Inflammatory macrophage treated with lipopolysaccharide for 1 hour (primary cell): ENCODE data around the gene SRGN.

Experiments used
- DNase-seq, 2 donors: peaks; one replicate each; pipeline ENCODE4 v3.0.0-alpha.2; 2020 to 2022

The SRGN gene

DNA sequence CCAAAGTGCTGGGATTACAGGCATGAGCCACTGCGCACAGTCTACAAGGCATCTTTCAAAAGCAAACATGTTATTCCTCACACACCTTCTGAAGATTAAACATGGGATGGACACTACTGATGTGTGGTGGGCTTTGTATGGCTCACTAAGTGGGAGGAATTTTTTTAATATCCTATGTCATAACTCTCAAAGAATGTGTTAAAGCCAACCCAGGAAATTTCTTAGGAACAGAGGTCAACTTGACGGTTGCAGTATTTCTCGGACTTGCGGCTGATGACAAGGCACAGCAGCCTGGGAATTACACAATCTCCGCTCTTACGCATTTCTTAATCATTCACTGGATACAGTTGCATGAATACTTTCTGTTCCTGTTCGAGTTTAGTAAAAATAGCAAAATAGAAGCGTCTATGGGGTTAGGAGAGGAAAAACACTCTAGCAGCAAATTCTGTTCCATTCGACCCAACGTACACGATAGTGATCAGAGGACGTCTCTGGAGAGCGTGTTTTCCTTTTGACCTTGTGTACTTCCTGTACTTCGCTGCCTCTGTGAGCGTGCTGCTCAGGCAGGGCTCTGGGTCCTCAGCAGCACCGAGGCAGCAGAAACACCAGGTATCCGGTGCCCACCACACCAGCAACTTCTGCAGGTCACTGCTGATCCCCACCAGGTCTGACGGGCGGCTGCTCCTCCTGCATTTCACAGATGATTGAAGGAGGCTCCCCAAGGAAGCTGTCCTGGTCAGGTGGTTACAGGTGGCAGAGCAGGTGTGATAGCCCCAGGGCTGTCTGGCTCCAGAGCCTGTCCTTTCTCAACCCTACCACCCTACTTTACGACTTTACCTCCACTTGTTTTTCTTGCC lies 26.4 kb upstream of the SRGN start:
- peak; percentile 99 for DNase-seq

DNA sequence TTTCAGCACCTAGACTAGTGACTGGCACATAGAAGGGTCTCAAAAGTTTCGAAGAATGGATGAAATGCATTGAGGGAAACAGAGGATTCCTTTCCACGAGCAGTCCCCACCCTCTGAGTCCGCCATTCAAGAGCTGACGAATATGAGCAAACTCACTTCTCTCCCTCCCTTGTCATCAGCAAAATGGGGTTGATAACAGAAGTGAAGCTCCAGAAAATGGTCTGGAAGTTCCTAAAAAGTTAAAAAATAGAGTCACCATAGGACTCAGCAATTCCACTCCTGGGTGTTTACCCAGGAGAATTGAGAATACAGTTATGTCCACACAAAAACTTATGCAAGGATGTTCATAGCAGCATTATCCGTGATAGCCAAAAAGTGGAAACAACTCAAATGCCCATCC lies 25.0 kb upstream of the SRGN start:
- no peak for DNase-seq

DNA sequence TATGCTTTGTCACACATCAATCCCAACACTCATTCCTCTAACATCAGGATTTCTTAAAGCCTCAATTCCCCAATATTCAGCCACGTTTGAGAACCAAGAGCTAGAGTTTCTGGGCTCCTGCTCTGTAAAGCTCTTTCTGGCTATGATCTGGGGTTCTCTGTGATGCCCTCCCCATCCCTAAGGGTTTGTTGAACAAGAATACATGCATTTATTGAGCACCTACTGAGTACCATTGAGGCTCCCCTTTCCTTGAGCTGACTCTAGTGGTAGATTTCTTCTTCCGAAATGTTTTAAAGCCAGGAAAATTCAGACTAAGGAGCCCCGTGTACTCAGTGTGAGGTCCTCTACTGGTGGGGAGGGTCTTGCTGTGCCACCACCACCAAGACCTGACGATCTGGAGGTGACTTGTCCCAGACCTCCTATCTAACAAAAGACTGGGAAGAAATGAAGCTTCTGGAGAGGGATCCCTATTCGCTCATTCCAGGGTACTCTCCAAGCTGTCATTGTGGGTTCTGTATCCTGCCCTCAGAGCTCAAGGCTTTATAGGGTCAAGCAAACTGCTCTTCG lies 23.1 kb upstream of the SRGN start:
- DNase-seq, result peak in 1 of 2 donors; percentile 25

DNA sequence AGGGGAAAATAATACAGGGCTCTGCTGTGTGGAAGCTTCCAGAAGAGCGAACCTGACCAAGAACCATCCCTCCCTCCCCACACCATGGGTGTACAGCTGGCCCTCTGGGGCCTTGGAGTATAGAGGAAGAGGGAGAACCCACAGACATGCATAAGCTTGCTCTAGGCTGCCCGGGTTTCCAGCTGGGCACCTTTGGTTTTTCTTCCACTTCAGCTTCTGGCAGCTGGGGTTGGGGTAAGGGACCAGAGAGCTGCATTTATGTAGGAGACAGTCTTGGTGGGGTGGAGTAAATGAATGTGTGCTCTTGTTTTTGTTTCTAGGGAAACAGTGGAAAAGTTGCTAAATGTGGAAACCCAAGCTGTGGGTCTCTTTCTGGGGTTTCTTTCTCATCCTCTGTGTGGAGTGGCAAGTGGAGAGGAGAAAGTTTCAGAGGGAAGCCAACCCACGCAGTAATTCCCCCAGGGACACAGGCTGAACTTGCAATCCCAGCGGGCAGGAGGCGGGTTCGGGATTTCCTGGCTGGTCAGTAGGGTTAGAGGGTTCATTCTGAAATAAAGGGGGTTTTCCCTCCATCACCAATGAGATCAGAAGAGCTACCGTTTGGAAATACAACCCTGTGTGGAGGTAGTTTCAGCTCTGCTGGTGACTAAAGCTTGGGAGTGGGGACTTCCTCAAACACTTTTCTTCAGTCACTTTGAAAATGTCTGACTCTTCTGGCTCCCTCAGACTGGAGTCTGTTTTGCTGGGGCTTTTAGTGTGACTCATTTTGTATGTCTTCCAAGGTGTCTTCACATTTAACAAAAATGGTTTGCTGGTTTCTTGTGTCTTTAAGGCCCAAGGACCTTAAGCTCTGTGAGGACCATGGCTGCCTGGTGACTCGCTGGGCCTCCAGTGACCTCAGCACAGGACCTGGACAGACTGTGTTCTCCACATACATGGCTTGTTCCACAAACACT lies 22.2 kb upstream of the SRGN start:
- DNase-seq, result peak; percentile 97 to 100

DNA sequence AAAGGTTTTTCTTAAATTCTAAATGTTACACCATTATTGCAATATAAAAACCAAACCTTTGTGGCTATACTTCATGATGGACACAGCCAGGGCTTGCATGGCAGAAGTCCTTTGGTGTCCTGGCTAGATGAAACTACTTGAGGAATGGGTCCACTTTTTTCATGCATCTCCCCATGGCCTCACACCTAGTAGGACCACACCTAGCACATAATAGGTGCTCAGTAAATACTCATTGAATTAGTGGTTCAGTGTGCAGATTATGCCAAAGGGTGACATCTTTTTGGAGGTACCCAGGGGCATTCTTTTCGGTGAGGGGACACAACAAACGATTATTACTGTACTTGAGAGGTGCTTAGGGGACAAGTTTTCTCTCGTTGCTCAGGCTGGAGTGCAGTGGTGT lies 20.7 kb upstream of the SRGN start:
- DNase-seq, result no peak

DNA sequence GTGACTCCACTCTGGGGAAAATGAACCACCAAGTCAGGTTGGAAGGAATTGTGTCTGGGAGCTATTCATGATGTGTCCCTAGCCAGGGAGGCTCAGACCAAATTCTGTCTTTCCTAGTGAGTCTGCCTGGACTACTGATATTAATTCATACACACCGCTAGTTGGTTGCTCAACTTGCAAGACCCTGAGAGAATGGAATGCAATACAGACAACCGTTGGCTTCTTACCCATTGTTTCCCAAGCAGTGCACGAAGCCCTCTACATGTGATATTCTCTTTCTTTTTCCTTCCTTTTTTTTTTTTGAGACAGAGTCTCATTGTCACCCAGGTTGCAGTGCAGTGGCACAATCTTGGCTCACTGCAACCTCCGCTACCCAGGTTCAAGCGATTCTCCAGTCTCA lies 19.4 kb upstream of the SRGN start:
- no peak for DNase-seq

DNA sequence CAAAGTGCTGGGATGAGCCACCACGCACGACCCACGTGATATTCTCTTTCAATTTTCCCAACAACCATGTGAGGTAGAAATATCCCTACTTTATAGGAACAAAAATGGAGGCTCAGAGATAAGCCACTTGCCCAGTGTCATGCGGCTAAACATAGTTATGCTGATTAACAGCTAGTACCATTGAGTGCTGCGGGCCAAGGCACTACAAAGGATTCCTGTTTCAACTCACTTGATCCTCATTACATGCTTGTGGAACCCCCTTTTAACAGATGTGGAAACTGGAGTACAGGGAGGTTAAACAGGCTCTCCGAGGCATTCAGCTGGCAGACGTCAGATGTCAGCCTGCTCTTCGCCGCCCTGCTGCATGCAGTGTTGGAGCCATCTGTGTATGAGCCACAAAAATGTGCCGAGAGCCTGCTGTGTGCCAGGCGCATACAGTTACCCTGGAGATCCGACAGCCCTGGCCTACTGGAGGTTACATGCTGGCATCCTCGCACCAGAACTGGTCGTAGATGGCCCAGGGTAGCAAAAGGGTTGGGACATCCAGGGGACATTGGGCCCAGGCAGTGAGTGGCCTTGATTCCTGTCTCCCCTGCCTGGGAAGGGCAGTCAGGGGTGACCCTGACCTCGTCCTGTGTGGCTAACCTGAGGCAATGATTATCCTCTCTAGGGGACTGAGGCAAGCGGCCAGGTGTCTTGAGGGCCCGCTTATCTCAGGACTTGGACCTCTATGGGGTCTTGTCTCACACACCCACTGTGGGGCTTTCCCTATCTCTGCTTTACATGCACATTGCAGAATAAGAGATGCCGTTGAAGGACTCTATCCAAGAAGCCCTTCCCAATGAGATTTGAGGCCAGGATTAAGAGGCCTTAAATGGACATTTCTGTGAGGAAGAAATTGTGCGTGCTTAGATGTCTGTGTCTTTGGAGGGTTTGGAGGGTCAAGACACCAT lies 18.5 kb upstream of the SRGN start:
- DNase-seq, result no peak

DNA sequence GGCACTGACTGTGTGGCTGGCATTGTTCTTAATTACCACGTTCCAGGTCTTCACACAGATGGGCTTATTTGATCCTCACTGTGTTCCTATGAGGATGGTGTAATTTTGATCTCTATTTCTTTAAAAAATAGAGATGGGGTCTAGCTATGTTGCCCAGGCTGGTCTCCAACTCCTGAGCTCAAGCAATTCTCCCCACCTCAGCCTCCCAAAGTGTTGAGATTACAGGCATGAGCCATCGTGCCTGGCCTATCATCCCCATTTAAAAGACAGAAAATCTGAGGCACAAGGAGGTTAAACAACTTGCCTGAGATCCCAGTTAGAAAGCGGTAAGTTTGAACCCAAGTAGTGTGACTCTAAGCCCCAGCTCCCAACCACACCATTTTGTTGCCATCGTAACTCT lies 17.0 kb upstream of the SRGN start:
- DNase-seq, result no peak

DNA sequence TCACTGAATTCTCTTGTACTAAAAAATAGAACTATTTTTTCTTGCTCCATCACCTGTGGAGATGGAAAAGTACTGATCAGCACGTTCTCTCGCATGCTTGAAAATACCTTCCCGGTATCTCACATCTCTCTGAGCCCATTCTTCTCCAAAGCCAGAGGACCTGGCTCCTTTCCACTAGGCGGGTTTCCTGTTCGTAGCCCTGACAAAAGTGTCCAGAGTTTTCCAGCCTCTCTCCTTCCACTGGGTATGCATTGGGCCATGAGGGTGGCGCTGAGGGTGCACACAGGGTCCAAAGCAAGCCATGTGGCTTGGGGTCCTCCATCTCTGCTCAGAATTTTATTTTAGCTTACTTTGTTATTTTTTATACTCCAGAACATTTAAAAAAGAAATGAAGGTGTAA lies 16.3 kb upstream of the SRGN start:
- no peak for DNase-seq

DNA sequence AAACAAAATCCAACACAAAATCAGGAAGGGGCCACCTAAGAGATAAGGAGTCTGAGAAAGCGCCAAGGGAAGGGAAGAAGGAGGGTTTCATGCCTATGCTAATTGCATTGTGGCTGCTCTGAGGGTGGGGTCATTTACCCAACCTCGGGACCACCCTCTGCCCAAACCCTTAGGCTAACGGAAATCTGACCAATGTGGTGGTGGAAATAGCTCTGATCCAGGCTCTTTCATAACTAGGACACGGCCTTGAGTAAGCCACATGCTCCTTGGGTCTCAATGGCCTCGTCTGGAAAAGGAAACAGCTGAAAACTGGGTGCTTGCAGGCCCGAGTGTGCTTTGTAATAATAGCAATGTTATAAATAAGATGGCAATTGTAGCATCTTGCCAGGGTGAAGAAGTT lies 14.9 kb upstream of the SRGN start:
- peak in 1 of 2 donors; percentile 42 for DNase-seq

DNA sequence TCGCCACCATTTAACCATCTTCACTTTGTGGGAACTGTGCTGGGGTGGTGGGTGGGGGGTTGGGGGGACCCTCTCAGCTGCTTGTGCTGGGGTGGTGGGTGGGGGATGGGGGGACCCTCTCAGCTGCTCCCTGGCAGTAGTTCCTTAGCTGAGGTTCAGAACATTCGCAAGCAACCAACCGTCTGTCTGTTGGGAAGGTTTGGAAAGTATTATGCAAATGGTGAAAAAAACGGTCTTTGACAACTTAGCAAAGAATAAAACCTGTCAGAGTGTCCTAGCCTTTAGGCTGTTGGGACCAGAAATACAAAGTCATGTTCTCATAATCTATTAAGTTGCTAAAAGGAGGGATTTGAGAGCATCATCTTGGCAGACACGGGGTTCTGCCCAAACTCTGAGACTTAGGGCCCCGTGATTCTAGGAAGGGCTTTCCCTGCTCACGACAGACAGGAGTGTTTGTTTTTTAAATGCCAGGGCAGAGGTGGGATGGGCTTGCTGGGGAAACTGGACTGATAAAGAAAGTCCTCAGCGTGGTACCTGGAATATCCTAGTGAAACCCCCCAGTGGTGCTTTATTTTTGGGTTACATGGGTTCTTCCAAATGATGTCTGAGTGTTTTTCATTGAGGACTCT lies 14.1 kb upstream of the SRGN start:
- DNase-seq, result peak in 1 of 2 donors; percentile 77

DNA sequence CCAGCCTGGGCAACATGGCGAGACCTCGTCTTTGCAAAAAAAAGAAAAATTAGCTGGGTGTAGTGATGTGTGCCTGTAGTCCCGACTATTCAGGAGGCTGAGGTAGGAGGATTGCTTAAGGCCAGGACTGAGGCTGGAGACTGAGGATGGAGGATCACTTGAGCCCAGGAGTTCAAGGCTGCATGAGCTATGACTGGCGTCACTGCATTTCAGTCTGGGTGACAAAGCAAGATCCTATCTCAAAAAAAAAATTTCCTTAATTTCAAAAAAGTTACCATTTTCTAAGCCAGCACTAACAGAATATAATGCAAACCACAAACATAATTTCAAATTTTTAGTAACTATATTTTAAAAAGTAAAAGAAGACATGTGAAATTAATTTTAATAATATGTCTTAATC lies 13.4 kb upstream of the SRGN start:
- no peak for DNase-seq

DNA sequence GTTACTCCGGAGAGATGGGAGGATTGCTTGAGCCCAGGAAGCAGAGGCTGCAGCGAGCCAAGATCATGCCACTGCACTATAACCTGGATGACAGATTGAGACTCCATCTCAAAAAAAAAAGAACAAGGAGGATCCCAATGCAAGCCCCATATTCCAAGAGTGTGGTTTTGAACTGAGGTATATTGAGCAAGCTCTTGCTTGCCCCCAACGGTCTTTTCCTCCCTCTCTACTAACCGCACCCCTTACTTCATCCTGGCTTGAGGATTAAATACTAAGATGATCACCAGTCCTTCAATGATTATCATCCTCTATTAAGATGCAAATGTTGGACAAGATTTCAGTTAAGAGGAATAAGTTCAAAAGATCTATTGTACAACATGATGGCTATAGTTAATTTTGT lies 12.5 kb upstream of the SRGN start:
- DNase-seq, result no peak

DNA sequence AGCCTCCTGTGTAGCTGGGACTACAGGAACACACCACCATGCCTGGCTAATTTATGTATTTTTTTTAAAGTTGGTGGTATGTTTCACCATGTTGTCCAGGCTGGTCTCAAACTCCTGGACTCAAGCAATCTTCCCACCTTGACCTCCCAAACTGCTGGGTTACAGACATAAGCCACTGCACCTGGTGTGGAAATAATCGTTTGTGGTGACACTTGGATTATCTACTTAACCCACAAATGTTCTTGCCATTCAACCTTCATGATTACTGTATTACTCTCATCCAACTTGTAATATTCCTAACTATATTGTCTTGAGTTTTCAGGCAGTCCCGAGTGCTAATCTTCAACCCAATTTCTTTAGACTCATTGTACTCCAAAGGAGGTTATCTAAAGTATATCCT lies 9.6 kb upstream of the SRGN start:
- no peak for DNase-seq

DNA sequence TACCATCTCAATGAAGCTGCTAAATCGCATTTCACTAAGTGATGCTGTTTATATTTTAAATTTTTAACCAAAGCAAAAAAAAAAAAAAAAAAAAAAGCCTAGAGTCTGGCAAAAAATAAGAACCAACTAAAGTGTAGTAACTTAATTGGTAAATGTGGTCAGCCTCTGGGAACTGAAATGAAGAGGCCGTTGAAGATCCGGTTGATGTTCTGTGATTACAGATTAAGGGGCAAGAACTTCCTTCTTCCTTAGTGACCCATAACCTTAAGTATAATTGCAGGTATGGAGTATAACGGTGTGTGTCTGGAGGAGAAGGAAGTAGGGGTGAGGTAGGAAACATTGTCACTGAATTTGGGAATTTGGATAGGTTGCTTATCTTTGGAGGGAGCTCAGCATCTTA lies 7.7 kb upstream of the SRGN start:
- no peak for DNase-seq

DNA sequence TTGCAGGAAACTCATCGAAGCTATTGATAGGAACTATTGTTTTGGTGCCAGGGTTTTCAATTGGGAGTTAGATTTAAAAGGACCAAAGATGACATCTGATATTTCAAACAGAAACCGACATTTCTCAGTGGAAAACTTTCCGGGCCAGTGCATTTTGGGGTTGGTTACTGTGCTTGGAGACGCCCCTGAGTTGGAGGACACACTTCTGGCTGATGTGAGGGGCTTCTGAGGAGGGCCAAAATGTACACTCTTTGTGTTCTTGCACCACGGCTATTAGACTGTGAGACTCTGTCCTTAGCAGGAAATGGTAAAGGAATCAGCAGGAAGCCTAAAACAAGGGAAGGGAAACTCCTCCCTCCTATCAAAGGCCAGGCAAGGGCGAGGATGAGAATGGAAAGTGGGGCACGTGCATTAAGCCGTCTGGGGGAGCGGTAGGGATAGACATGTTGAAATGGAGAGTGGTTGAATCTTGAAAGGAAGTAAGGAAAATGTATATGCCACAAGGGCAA lies 1.8 kb upstream of the SRGN start:
- DNase-seq, result peak; percentile 61 to 75

DNA sequence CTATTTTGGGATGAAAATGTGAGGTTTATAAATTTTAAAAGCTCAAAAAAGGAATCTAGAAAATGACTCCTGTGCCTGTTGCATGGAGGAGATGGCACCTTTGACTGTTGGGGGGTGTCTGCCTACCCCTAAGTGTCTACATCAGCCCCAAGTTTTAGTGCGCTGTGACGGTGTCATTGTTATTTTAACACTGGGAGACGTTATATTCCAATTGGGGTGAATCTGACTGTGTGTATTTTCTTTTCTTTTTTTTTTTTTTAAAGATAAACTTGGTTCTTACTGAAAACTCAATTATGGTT lies 517 bp downstream of the SRGN start:
- DNase-seq, result no peak

DNA sequence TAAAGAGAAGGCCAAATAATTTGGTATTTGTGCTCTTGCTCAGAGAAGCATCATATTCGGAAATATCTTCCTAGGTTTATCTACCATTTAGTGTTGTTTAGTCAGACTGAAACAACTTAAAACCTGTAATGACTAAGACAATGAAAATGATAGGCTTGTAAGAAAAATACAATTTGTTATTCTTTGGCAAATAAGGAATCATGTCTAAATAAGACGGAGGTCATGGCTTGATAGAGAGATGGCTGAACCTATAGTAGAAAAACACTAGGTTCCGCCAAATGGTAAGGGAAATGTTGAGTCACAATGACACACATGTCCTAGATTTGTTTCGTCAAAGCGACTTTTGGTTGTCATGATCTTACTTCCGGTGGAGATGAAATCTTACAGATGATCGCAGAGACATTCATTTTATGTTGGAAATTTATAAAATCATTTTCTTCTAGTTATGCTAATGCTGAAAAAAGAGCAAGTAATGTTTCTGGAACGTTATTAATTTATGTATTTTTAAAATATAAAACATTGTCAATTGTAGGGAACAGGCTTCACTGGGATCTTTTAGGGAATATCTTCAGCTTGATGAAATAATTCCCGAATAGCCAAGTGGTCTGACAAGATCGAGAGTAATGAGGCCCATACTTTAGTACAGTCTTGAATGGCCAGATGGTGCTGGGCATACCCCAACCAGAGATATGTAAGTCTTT lies 1.0 kb downstream of the SRGN start:
- peak; percentile 88 to 89 for DNase-seq

DNA sequence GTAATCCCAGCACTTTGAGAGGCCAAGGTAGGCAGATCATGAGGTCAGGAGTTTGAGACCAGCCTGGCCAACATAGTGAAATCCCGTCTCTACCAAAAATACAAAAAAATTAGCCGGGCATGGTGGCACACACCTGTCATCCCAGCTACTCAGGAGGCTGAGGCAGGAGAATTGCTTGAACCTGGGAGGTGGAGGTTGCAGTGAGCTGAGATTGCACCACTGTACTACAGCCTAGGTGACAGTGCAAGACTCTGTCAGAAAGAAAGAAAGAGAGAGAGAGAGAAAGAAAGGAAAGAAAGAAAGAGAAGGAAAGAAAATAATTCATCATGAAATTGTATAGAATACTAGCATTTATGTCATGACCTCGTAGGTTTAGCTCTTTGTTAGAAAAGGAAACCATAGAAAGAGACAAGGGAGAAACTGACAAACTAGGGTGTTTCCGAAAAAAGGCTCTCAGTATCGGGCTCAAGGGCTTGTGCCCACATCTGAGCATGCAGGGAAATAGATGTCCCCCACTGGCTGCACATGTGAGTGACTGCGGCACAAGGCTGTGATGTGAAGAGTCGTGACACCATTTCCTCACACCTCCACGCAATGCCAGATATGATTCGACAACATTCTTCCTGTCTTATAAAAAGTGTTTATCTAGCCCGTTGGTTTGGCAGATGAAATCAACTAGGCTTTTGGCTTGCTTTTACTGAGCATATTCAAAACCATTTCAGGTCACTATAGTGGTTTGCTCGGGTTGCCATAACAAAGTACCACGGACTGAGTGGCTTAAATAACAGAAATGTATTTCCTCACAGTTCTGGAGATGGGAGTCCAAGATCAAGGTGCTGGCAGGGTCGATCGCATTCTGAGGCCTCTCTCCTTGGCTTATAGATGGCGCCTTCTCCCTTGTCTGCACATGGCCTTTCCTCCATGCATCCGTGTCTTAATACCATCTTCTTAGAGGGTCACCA lies 2.0 kb downstream of the SRGN start:
- DNase-seq, result peak; percentile 78 to 82

DNA sequence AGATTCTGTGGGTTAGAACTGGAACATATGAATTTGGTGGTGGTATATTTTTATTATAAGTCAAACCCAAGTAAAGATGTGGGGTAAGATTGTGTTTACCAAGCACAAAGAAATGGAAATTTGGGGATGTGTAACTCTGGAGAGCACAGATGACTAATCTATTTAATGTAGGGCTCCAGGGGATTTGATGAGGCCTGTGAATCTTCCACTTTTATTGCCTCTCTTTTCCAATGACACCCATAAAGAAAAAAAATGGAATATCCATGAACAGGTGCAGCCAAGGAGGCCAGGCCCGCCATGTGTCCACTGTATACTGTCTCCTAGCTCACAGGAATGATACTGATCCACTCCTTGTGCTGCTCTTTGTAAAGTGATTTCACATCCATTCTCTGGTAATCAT lies 2.8 kb downstream of the SRGN start:
- DNase-seq, result peak; percentile 85 to 87
